ENCODE results near the gene FYB1. TPM values are rescaled to one million over a fixed set of nuclear protein-coding genes. Genes with fewer than 3 reads are reported as not detected.

The FYB1 gene
- total RNA-seq, 1 donor from 2014 or later, result 74.1 TPM

DNA sequence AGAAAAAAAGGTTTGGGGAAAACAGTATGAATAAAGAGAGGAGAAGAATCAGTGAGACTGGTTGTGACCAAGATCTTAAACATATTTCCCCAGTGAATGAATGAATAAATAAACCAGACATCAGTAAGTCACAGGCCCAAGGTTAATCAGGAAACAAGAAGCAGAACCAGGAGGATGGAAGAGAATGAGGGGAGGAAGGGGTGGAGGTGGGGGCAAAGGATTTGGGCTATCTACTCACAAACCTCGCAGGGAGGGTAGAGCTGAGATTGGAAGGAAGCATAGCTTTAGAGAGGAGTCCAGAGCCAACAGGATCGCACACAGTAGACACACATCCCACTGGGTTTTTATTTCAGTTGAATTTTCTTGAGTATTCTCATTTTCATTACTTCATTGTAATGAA lies 97.4 kb downstream of the FYB1 start:
- H3K36me3 ChIP-seq, result no peaks in the 10 kb centered on the region
- H3K9me3 ChIP-seq, result no peaks in the 10 kb centered on the region
- TF ChIP-seq, protein P1, sequence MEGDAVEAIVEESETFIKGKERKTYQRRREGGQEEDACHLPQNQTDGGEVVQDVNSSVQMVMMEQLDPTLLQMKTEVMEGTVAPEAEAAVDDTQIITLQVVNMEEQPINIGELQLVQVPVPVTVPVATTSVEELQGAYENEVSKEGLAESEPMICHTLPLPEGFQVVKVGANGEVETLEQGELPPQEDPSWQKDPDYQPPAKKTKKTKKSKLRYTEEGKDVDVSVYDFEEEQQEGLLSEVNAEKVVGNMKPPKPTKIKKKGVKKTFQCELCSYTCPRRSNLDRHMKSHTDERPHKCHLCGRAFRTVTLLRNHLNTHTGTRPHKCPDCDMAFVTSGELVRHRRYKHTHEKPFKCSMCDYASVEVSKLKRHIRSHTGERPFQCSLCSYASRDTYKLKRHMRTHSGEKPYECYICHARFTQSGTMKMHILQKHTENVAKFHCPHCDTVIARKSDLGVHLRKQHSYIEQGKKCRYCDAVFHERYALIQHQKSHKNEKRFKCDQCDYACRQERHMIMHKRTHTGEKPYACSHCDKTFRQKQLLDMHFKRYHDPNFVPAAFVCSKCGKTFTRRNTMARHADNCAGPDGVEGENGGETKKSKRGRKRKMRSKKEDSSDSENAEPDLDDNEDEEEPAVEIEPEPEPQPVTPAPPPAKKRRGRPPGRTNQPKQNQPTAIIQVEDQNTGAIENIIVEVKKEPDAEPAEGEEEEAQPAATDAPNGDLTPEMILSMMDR (IDR thresholded peaks at IDR 0.05), result no peak
- intact Hi-C loops (cut with DNase I), result no loop called here
- no peak for DNase-seq (ENCODE audit: low spot score in 2 of 2)
- no peak overlapping the region for H3K4me3 ChIP-seq
- no peaks in the 10 kb centered on the region for H3K4me1 ChIP-seq
- peaks cover 4% of the 10 kb centered on the region for H3K27me3 ChIP-seq
- no peak overlapping the region for H3K27ac ChIP-seq

DNA sequence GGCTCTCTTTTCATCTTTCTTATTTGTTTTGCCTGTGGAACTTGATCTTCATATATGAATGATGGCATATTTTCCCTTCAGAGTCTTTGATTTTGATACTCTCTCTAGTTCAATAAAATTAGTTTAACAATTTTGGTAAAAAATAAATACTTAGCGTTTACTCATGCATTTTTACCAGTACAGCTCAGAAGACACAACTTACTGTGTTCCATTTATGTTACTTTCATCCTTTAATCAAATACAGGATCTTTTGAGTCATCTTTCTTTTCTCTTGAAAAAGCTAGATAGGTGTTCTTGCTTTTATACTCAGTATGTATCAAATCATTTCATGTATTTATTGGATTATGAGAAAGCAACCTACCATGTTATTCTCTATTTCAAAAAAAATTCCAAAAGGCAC lies 98.0 kb downstream of the FYB1 start:
- no peak overlapping the region for H3K27ac ChIP-seq
- no peaks in the 10 kb centered on the region for H3K36me3 ChIP-seq
- TF ChIP-seq, protein P1 (IDR thresholded peaks at IDR 0.05), result no peak
- no peaks in the 10 kb centered on the region for H3K4me1 ChIP-seq
- intact Hi-C loops (cut with DNase I), result no loop called here
- H3K9me3 ChIP-seq, result no peaks in the 10 kb centered on the region
- no peak overlapping the region for H3K4me3 ChIP-seq
- H3K27me3 ChIP-seq, result peaks cover 4% of the 10 kb centered on the region
- DNase-seq (ENCODE audit: low spot score in 2 of 2), result no peak

DNA sequence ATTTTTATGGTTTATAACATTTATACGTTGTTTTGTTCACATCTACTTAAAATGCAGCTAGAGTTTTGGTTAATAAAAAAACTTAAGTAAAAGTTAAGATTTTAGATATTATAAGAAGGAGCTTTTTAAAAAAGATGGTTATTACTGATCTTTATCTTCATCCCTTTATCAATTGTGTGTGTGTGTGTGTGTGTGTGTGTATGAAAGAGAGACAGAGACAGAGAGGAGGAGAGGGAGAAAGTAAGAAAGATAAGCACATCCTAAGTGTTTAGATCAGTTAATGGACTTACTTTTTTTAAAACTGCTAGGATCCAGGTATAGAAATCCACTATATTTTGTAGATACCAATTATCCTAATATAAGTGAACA lies 99.3 kb downstream of the FYB1 start:
- DNase-seq (ENCODE audit: low spot score in 2 of 2), result no peak
- Histone ChIP-seq H3K4me1 (no peaks in the 10 kb centered on the region), H3K36me3 (no peaks in the 10 kb centered on the region), H3K9me3 (no peaks in the 10 kb centered on the region), H3K27ac (no peak overlapping the region), H3K4me3 (no peak overlapping the region), H3K27me3 (peaks cover 4% of the 10 kb centered on the region)
- TF ChIP-seq, protein P1 (IDR thresholded peaks at IDR 0.05), result no peak
- intact Hi-C loops (cut with DNase I), result no loop called here

DNA sequence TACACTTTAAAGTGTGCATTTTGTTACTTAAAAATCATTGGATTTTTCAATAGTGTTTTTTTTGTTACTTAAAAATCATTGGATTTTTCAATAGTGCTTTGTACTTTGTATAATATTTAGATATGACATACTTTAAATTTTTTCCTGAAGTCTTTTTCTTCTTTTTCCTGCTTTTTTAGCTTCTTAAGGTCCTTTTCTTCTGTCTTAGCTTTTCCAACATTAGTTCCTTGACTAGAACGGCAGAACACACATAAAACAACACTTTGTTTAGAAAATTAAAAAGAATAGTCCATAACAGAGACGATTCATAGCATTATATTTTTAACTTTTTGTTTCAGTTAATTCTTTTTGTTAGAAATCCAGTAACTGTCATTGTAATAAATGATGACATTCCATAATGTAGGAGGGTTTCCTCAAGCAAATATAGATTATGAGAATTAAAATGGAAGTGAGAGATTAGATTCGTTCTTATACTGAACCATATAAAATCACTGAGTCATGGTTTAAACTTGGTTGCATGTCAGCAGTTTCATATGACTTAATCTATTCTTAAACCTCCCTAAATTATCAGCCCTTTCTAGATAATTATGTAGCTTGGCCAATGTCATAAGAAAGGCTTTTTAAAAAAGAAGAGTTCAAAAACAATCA lies 99.8 kb downstream of the FYB1 start:
- Histone ChIP-seq H3K27ac (no peak overlapping the region), H3K4me3 (no peak overlapping the region), H3K9me3 (no peaks in the 10 kb centered on the region), H3K36me3 (no peaks in the 10 kb centered on the region), H3K4me1 (no peaks in the 10 kb centered on the region), H3K27me3 (peaks cover 4% of the 10 kb centered on the region)
- intact Hi-C loops (cut with DNase I), result no loop called here
- TF ChIP-seq, protein P1 (IDR thresholded peaks at IDR 0.05), result no peak
- no peak for DNase-seq (ENCODE audit: low spot score in 2 of 2)

DNA sequence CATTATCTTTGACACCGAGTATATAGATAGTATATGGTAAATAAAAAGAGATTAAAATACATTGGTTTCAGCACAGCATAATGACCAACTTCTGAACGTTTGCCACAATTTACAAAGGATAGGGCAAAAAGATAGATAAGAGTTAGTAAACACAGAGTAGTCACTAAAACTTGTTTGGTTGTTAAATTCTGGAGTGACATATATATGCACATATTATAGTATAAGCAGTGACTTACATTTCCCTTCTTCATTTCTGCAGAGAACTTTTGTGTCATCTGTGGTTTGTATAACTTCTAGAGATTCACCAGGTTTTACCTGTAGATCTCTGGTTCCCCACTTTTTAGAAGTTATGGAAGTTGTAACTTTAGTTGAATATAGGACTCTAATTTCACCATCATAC lies 100.7 kb downstream of the FYB1 start:
- Histone ChIP-seq H3K4me3 (no peak overlapping the region), H3K27me3 (peaks cover 4% of the 10 kb centered on the region), H3K27ac (no peak overlapping the region), H3K4me1 (no peaks in the 10 kb centered on the region), H3K9me3 (no peaks in the 10 kb centered on the region), H3K36me3 (no peaks in the 10 kb centered on the region)
- TF ChIP-seq, protein P1 (IDR thresholded peaks at IDR 0.05), result no peak
- no peak for DNase-seq (ENCODE audit: low spot score in 2 of 2)
- intact Hi-C loops (cut with DNase I), result no loop called here

DNA sequence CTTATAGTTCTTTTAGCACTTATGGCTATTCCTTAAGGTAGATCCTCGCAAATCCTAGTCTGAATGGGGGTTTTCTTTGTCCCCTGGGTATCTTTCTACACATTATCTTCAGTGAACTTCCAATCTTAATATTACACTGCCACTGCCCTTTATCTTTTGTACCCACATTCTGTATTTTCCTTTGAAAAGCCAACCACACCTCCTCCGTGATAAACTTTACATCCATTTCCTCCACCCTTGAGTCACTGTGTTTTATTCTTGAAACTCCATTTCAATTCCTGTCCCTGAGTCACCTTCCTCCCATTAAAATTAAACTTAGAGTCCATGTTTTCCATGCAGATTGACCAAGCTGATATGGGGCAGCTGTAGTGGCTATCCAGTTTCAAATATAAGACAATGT lies 102.0 kb downstream of the FYB1 start:
- Histone ChIP-seq H3K27ac (no peak overlapping the region), H3K4me1 (no peaks in the 10 kb centered on the region), H3K9me3 (no peaks in the 10 kb centered on the region), H3K36me3 (no peaks in the 10 kb centered on the region), H3K27me3 (peaks cover 4% of the 10 kb centered on the region), H3K4me3 (no peak overlapping the region)
- TF ChIP-seq, protein P1 (IDR thresholded peaks at IDR 0.05), result no peak
- intact Hi-C loops (cut with DNase I), result no loop called here
- no peak for DNase-seq (ENCODE audit: low spot score in 2 of 2)
